Activated naive CD8-positive, alpha-beta T cell treated with anti-CD3 and anti-CD28 coated beads, Interleukin-2, amount 10 ng/mL, durations not matched to agents 7 days and 5 days (primary cell): ENCODE data around the gene RNF220. TPM values are rescaled to one million over a fixed set of nuclear protein-coding genes. Genes with fewer than 3 reads are reported as not detected.
"Not testable (repeated sequence)": the region's sequence is repeated elsewhere in the genome, so short reads cannot be mapped to it uniquely, and the experiment has no call there.

Experiments
- ATAC-seq: fragments of 150-1000 bp; cut with Tn5 transposase; one replicate; pipeline ENCODE4 v1.10.0; 2021; ENCODE audit warnings: low read depth, moderate library complexity
- POLR2A ChIA-PET: fragments of 350-600 bp; sonication (Branson Sonifier 250); formaldehyde crosslinking; loops from one replicate; lab custom pipeline; 2021; ENCODE audit warnings: antibody characterized with exemption; lab: Charles Lee
- DNase-seq: peaks from one replicate; pipeline ENCODE4 v3.0.0; 2021
- H3K27ac Mint-ChIP-seq: one replicate; pipeline ENCODE4 v1.8.0; 2022; ENCODE audit warnings: mild to moderate bottlenecking, mixed read lengths
- H3K27me3 Mint-ChIP-seq: one replicate; pipeline ENCODE4 v1.8.0; 2022; ENCODE audit warnings: mild to moderate bottlenecking, moderate library complexity, mixed read lengths
- H3K36me3 Mint-ChIP-seq: one replicate; pipeline ENCODE4 v1.8.0; 2021; ENCODE audit warnings: mild to moderate bottlenecking, mixed read lengths
- H3K4me1 Mint-ChIP-seq: one replicate; pipeline ENCODE4 v1.8.0; 2021; ENCODE audit warnings: mixed read lengths
- H3K4me3 Mint-ChIP-seq: one replicate; pipeline ENCODE4 v1.8.0; 2022; ENCODE audit warnings: mild to moderate bottlenecking, moderate library complexity, mixed read lengths
- H3K9me3 Mint-ChIP-seq: one replicate; pipeline ENCODE4 v1.8.0; 2021; ENCODE audit warnings: mixed read lengths
- total RNA-seq, 2 experiments: library from RNA; stranded (reverse); gene quantifications; one replicate each; pipeline ENCODE4 v1.2.3, GENCODE V29; 2021

RNF220 gene
- total RNA-seq, 2 experiments from 2014 or later = 91.3 to 94.4 TPM

DNA sequence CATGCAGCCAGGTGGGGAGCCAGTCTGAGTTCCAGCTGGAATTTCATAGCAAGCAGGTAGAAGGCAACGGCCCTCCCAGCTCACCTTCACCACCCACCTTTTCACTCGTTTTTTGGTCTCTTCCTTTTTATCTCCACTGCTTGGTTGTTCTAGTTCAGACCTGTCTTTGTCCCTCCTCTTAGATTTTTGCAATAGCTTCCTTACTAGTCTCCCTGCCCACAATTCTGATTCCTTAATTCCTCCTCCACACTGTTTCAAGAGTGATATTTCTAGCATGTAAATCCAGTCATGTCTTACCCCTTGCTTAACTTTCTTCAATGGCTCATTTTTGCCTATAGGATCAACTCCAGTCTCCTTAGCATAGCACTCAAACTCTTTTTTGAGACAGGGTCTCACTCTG is 149.7 kb downstream of the RNF220 start:
- Mint-ChIP-seq H3K36me3 (no peaks in the 10 kb centered on the region), H3K9me3 (no peaks in the 10 kb centered on the region), H3K4me3 (no peak overlapping the region), H3K27me3 (peaks cover 8% of the 10 kb centered on the region), H3K4me1 (no peaks in the 10 kb centered on the region), H3K27ac (no peak overlapping the region)
- no peak for DNase-seq
- POLR2A ChIA-PET = no interaction called here
- no peak for ATAC-seq

DNA sequence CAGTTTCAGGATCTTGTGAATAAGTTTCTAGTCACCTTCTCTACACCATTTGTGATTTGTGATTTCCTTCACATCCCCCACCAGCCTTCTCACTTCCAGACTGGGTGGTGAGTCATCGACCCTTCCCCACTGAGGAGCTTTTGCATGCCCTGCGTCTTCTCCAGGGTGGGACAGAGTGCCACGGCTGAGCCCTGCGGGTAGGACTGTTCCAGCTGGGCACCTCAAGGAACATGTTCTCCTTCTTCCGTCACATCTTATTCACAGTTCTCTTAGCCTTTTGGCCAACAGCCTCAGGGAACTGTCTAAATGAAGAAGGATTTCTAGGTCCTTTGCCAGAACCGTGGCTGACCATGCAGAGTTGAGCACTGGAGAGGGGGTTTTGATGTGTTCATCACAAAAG is 152.7 kb downstream of the RNF220 start:
- Mint-ChIP-seq H3K27ac (no peak overlapping the region), H3K9me3 (no peaks in the 10 kb centered on the region), H3K4me1 (peaks cover 9% of the 10 kb centered on the region), H3K4me3 (no peak overlapping the region), H3K36me3 (no peaks in the 10 kb centered on the region), H3K27me3 (peaks cover 8% of the 10 kb centered on the region)
- POLR2A ChIA-PET = no interaction called here
- DNase-seq (no peak), ATAC-seq (no peak)

DNA sequence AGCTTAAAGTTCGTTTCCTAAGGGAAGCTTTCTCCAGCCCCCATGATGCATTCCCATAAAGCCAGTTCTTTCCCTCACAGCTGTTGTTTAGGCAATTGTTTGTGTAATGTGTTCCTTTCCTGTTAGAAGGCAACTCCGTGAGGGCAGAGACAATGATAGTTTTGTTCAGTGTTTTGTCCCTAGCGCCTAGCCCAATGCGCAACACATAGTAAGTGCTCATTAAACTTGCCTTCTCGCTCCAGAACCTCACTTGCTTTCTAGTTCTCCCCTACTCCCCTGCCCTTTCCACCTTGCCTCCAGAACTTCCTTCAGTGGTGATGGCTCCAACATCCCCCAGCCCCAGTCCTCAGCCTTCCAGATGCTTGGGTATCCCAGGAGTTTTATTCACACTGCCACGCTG is 153.8 kb downstream of the RNF220 start:
- DNase-seq = no peak
- no peaks in the 10 kb centered on the region for H3K36me3 Mint-ChIP-seq
- POLR2A ChIA-PET = no interaction called here
- H3K9me3 Mint-ChIP-seq = no peaks in the 10 kb centered on the region
- H3K27me3 Mint-ChIP-seq = peaks cover 10% of the 10 kb centered on the region
- H3K27ac Mint-ChIP-seq = no peak overlapping the region
- H3K4me1 Mint-ChIP-seq = peaks cover 9% of the 10 kb centered on the region
- H3K4me3 Mint-ChIP-seq = no peak overlapping the region
- ATAC-seq = no peak

DNA sequence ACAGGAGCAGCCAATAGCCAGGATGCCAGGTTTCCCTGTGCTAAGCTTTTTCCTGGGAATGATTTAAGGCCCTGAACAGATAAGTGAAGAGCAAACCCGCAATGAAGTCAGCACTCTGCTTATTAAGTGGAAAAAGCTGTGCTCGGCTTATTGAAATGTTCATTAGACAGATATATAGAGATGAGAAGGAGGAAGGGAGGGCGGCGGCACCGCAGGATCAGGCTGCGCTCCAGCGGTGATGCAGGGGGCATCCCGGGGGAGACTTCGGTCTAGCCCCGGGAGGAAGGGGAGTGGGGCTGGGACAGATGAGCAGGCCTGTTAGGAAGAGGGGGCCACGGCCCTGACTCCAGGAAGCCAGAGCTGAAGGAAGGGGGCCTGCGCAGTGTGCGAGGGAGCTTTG is 154.3 kb downstream of the RNF220 start:
- POLR2A ChIA-PET = no interaction called here
- Mint-ChIP-seq H3K4me3 (no peak overlapping the region), H3K27me3 (peaks cover 10% of the 10 kb centered on the region), H3K27ac (no peak overlapping the region), H3K4me1 (peaks cover 9% of the 10 kb centered on the region), H3K9me3 (no peaks in the 10 kb centered on the region), H3K36me3 (no peaks in the 10 kb centered on the region)
- no peak for ATAC-seq
- DNase-seq = no peak

DNA sequence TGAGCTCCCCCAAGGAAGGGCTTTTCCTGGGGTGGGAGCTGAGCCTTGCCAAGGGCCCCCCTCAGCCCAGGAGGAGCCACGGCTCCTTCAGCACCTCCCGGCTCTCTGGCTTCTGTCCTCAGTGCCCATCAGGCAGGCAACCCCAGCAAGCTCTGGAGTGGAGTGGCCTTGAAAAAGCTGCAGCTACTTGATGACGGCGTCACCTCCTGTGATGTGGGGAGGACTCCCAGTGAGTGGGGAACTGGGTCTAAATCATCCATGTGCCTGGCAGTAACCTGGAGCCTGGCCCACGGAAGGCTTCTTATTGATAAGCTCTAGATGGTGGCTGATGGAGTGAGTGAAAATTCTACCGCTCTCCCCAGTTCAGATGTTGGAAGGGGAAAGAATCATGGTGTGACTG is 154.9 kb downstream of the RNF220 start:
- Mint-ChIP-seq H3K4me1 (peaks cover 9% of the 10 kb centered on the region), H3K27ac (no peak overlapping the region), H3K27me3 (peaks cover 10% of the 10 kb centered on the region), H3K4me3 (no peak overlapping the region), H3K36me3 (no peaks in the 10 kb centered on the region), H3K9me3 (no peaks in the 10 kb centered on the region)
- POLR2A ChIA-PET = no interaction called here
- DNase-seq (no peak), ATAC-seq (no peak)

DNA sequence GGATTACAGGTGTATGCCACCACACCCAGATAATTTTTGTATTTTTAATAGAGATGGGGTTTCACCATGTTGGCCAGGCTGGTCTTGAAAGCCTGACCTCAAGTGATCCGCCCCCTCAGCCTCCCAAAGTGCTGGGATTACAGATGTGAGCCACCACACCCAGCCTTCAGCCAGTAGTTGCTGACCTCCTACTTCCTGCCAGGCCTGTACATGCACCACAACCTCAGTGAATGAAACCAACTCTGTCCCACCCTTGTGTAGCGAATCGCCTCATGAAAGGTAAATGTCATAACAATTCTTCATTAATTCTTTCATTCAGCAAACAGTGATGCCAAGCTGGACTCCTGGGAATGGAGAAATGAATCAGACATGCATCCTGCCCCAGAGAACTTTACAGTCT is 155.6 kb downstream of the RNF220 start:
- H3K4me3 Mint-ChIP-seq, DNase-seq, H3K27me3 Mint-ChIP-seq, POLR2A ChIA-PET, H3K4me1 Mint-ChIP-seq, H3K27ac Mint-ChIP-seq, H3K36me3 Mint-ChIP-seq, H3K9me3 Mint-ChIP-seq: not testable (repeated sequence)
- peak; percentile 52 for ATAC-seq

DNA sequence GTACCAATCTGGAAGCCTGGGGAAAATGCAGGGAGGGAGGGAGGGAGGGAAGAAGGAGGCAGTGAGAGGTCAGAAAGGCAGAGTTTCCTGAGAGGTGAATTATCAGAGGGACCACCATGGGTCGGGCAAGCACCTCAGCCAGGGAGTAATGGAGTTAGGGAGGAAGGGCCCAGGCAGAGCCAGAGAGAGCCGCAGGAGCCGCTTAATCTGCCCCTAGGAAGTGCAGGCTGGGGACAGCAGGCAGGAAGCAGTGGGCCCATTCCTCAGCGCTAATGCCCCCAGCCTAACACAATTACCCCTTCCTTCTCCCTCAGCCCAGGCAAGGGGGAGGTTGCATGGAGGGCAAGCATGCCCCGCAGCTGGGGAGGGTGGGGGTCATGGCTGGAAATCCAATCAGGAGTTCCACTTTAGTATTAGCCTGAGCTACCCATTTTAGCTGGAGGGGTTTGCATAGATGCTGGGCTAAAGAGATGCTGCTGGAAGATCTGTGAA is 160.2 kb downstream of the RNF220 start:
- Mint-ChIP-seq H3K4me3 (no peak overlapping the region), H3K9me3 (no peaks in the 10 kb centered on the region), H3K36me3 (no peaks in the 10 kb centered on the region), H3K4me1 (peaks cover 8% of the 10 kb centered on the region), H3K27ac (no peak overlapping the region), H3K27me3 (peaks cover 15% of the 10 kb centered on the region)
- no peak for DNase-seq
- no peak for ATAC-seq
- POLR2A ChIA-PET = no interaction called here

DNA sequence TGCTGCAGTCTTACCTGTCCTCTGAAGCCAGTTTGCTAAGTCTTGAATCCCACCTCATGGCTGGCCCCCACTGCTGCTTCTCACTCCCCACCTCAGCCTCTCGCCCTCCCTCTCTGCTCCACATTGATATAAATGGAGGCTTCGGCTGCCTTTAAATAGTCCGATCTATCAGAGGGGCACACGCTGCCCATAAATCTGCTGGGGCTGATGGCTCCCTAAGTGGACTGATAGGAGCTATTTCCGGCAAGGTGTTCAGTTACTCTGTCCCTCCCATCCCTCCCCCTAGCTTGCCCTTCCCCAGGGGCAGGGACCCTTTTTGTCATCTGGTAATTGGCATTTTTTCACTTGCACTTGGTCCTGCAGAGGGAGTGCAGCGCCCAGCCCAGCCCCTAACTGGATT is 160.8 kb downstream of the RNF220 start:
- Mint-ChIP-seq H3K27me3 (peaks cover 18% of the 10 kb centered on the region), H3K27ac (no peak overlapping the region), H3K36me3 (no peaks in the 10 kb centered on the region), H3K9me3 (no peaks in the 10 kb centered on the region), H3K4me1 (peaks cover 4% of the 10 kb centered on the region), H3K4me3 (no peak overlapping the region)
- POLR2A ChIA-PET = no interaction called here
- ATAC-seq (no peak), DNase-seq (no peak)

GRCh38 chr1:44566281-44567046 is 161.4 kb downstream of the RNF220 start:
- Mint-ChIP-seq H3K27ac (no peak overlapping the region), H3K4me3 (no peak overlapping the region), H3K36me3 (no peaks in the 10 kb centered on the region), H3K27me3 (peaks cover 18% of the 10 kb centered on the region), H3K9me3 (no peaks in the 10 kb centered on the region), H3K4me1 (peaks cover 1% of the 10 kb centered on the region)
- DNase-seq (no peak), ATAC-seq (no peak)
- POLR2A ChIA-PET = no interaction called here

DNA sequence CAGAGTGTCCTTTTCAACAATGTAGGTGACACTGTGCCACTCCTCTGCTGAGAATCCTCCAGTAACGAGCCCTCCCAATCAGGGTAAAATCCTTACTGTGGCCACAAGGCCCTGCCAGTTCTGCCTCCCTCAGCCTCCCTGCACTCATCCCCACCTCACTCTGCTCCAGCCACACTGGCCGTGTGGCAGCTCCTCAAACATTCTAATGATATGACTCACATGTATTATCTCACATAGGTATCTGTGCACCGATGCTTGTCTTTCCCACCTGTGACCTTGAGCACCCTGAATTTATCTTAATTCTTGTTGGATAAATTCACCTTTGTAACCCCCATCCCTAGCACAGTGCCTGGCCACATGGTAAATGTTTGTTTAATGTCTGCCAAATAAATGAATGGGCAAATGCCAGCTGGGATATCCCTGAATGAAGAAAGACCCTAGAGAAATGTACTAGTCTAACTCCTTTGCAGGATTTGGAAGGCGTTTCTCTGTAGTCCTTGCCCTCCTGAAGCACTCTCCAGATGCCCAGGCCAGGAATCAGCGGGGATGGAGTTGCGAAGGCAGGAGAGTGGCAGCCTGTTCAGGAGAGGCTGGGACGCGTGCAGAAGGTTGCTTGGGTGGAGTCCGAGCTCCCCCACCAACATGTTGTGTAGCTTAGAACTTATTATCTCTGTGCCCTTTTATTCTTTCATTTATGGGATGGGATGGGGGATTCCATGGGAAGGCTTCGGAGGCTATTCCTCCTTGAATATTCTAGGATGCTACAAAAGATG is 163.3 kb downstream of the RNF220 start:
- no peak for DNase-seq
- H3K4me3 Mint-ChIP-seq = no peak overlapping the region
- POLR2A ChIA-PET = no interaction called here
- no peak for ATAC-seq
- no peaks in the 10 kb centered on the region for H3K9me3 Mint-ChIP-seq
- H3K4me1 Mint-ChIP-seq = no peaks in the 10 kb centered on the region
- no peaks in the 10 kb centered on the region for H3K36me3 Mint-ChIP-seq
- no peak overlapping the region for H3K27ac Mint-ChIP-seq
- H3K27me3 Mint-ChIP-seq = peaks cover 18% of the 10 kb centered on the region

GRCh38 chr1:44569491-44569890 is 164.4 kb downstream of the RNF220 start:
- H3K27me3 Mint-ChIP-seq = peaks cover 19% of the 10 kb centered on the region
- no peaks in the 10 kb centered on the region for H3K36me3 Mint-ChIP-seq
- POLR2A ChIA-PET = no interaction called here
- DNase-seq = no peak
- H3K4me1 Mint-ChIP-seq = no peaks in the 10 kb centered on the region
- ATAC-seq = no peak
- no peak overlapping the region for H3K27ac Mint-ChIP-seq
- no peak overlapping the region for H3K4me3 Mint-ChIP-seq
- no peaks in the 10 kb centered on the region for H3K9me3 Mint-ChIP-seq

DNA sequence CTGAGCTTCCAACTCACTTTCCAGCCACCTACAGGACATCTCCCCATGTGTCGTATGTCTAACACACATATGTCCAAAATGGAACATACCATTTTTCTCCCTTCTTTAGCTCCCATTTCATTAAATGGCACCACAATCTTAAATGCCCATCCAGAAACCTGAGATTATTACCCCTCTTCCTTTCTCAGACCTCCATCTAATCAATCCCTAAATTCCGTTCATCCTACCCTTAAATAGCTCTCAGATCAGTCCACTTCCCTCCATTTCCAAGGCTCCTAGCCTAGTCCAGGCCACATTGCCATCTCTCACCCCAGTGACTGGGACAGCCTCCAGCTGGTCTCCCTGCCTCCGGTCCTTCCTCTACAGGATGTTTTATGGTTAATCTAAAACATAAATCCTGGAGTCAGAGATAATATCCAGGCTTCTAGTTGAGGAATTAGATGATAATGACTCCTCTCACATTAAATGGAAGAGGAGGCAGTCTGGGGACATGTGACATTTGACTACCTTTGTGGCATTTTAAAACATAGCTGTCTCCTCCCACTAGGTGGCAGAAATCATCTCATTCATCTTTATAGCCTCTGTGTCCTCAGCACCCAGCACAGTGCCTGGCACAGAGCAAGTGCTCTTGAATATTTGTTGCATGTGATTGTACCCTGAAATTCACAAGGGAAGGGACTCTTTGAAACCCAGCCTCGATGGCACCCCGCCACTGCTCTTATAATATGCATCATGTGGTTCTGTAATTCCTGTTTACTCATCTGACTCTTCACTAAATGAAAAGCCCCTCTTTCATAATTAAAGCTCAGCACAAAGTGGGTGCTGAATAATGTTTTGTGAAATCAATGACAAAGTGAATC is 166.9 kb downstream of the RNF220 start:
- H3K27me3 Mint-ChIP-seq = peaks cover 27% of the 10 kb centered on the region
- no peaks in the 10 kb centered on the region for H3K36me3 Mint-ChIP-seq
- ATAC-seq (peak; percentile 63), DNase-seq (no peak)
- H3K9me3 Mint-ChIP-seq = no peaks in the 10 kb centered on the region
- POLR2A ChIA-PET = interaction anchor here (1.4 kb wide), 1 partner anchor 81 kb away, joined by 5 read pairs; no protein-coding TSS in a partner anchor
- no peaks in the 10 kb centered on the region for H3K4me1 Mint-ChIP-seq
- no peak overlapping the region for H3K27ac Mint-ChIP-seq
- no peak overlapping the region for H3K4me3 Mint-ChIP-seq

- no peak overlapping the region for H3K27ac Mint-ChIP-seq
- DNase-seq = no peak
- no peak for ATAC-seq
- H3K9me3 Mint-ChIP-seq = no peaks in the 10 kb centered on the region
- POLR2A ChIA-PET = interaction anchor here (1.4 kb wide), 1 partner anchor 81 kb away, joined by 5 read pairs; no protein-coding TSS in a partner anchor
- no peak overlapping the region for H3K4me3 Mint-ChIP-seq
- H3K4me1 Mint-ChIP-seq = no peaks in the 10 kb centered on the region
- H3K27me3 Mint-ChIP-seq = peaks cover 25% of the 10 kb centered on the region
- no peaks in the 10 kb centered on the region for H3K36me3 Mint-ChIP-seq
Measured at GRCh38 chr1:44572572-44572879, 167.5 kb downstream of the RNF220 start.
